Mesothelial cell of epicardium (in vitro differentiated cells): Measurements from ENCODE around the gene PPP2R2B. TPM values are rescaled to one million over a fixed set of nuclear protein-coding genes. Genes with fewer than 3 reads are reported as not detected.
A peak's percentile ranks its signal among the peaks of the same experiment; 100 is the strongest.

Experiments
- DNase-seq, 2 experiments: peaks; one replicate each; pipeline ENCODE4 v3.0.0; 2021; ENCODE audit warnings: low spot score in 2 of 2; ENCODE audit not compliant: unreplicated experiment in 2 of 2
- H3K27ac Mint-ChIP-seq: 2 replicates; pipeline ENCODE4 v1.8.0; 2021; ENCODE audit warnings: mixed read lengths
- H3K27me3 Mint-ChIP-seq: 2 replicates; pipeline ENCODE4 v1.8.0; 2021; ENCODE audit warnings: low read depth, mixed read lengths
- H3K36me3 Mint-ChIP-seq: 2 replicates; pipeline ENCODE4 v1.8.0; 2021; ENCODE audit warnings: mixed read lengths
- H3K4me1 Mint-ChIP-seq: 2 replicates; pipeline ENCODE4 v1.8.0; 2021; ENCODE audit warnings: mixed read lengths
- H3K4me3 Mint-ChIP-seq: 2 replicates; pipeline ENCODE4 v1.8.0; 2021; ENCODE audit warnings: mild to moderate bottlenecking, moderate library complexity, mixed read lengths
- H3K9me3 Mint-ChIP-seq: 2 replicates; pipeline ENCODE4 v1.8.0; 2021; ENCODE audit warnings: mixed read lengths
- CTCF ChIP-seq: fragments of 200-600 bp; sonication (generic); IDR thresholded peaks from one replicate; pipeline ENCODE4 v1.5.0; 2021; ENCODE audit warnings: antibody characterized with exemption; ENCODE audit not compliant: unreplicated experiment
- total RNA-seq: library from RNA; stranded (reverse); gene quantifications from 3 replicates; pipeline ENCODE4 v1.2.1, GENCODE V29; 2021

The PPP2R2B gene
- total RNA-seq, 1 donor from 2014 or later, result 18.2 TPM

DNA sequence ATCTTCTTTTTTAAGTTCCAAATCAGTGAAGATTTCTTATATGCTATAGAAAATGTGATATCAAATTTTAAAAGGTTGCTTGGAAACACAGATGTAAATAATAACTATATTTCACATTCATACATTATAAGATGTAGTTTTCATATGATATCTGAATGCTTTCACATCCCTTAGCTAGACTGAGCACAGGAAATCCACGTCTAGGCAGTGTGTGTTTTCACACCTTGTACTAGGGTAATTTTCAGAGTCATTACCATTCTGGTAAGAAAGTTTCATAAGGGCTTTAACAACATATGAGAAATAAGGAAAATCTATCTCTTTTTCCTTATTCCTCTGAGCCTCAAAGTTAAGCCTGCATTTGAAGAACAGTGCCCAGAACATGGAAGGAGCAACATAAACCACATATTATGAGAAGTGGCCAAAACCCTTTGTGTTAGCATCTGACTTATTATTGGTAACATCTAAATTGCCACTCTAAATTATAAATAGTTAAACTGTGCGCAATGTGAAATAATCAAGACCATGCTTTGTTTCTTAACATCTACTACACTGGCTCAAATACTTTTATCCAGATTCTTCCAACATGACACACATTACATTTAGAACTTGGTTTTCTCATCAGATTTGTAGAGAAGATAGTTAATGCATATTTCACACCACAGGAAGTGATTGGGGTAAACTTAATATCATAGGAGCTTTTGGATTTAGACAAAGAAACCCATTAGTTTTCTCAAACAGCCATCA is 113.3 kb downstream of the PPP2R2B start:
- no peak overlapping the region for H3K4me3 Mint-ChIP-seq
- no peak for DNase-seq
- peaks cover 4% of the 10 kb centered on the region for H3K9me3 Mint-ChIP-seq
- TF ChIP-seq CTCF, result no peak
- no peaks in the 10 kb centered on the region for H3K27me3 Mint-ChIP-seq
- peaks cover 41% of the 10 kb centered on the region for H3K4me1 Mint-ChIP-seq
- H3K27ac Mint-ChIP-seq, result peak overlapping the region; percentile 51
- H3K36me3 Mint-ChIP-seq, result peaks cover 4% of the 10 kb centered on the region

- peak overlapping the region; percentile 73 for H3K27ac Mint-ChIP-seq
- no peak for DNase-seq
- H3K4me1 Mint-ChIP-seq, result peaks cover 50% of the 10 kb centered on the region
Measured at GRCh38 chr5:146762830-146763229, 115.7 kb downstream of the PPP2R2B start.

DNA sequence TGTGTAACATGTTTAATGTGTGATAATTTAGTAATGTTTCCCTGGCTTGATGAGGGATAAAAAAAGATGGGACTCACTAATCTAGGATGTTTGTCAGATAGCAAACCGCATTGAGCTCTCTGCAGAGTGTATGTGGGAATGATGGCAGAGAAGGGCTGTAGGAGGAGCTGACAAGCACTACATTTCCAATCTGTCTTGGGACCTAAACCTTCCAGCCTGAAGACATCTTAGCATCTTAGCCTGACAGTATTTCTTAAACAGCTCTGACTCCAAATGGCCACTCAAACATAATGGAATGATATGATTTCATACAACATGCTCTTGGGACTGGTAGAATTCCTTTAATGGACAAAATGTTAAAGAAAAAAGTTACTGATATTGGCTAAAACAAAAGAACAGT is 116.7 kb downstream of the PPP2R2B start:
- peaks cover 50% of the 10 kb centered on the region for H3K4me1 Mint-ChIP-seq
- H3K9me3 Mint-ChIP-seq, result peaks cover 5% of the 10 kb centered on the region
- no peak overlapping the region for H3K27ac Mint-ChIP-seq
- H3K4me3 Mint-ChIP-seq, result no peak overlapping the region
- DNase-seq, result no peak
- peaks cover 4% of the 10 kb centered on the region for H3K36me3 Mint-ChIP-seq
- H3K27me3 Mint-ChIP-seq, result no peaks in the 10 kb centered on the region
- TF ChIP-seq CTCF, result no peak

More at GRCh38 chr5:146762830-146763229, 115.7 kb downstream of the PPP2R2B start:
- Mint-ChIP-seq H3K36me3 (peaks cover 4% of the 10 kb centered on the region), H3K4me3 (no peak overlapping the region), H3K9me3 (peaks cover 5% of the 10 kb centered on the region), H3K27me3 (no peaks in the 10 kb centered on the region)
- no peak for TF ChIP-seq CTCF

GRCh38 chr5:146758938-146759337 is 119.6 kb downstream of the PPP2R2B start:
- peaks cover 43% of the 10 kb centered on the region for H3K4me1 Mint-ChIP-seq
- no peak for TF ChIP-seq CTCF
- H3K27me3 Mint-ChIP-seq, result no peaks in the 10 kb centered on the region
- peaks cover 5% of the 10 kb centered on the region for H3K9me3 Mint-ChIP-seq
- H3K4me3 Mint-ChIP-seq, result no peak overlapping the region
- H3K27ac Mint-ChIP-seq, result peak overlapping the region; percentile 23
- DNase-seq, result no peak
- peaks cover 4% of the 10 kb centered on the region for H3K36me3 Mint-ChIP-seq

DNA sequence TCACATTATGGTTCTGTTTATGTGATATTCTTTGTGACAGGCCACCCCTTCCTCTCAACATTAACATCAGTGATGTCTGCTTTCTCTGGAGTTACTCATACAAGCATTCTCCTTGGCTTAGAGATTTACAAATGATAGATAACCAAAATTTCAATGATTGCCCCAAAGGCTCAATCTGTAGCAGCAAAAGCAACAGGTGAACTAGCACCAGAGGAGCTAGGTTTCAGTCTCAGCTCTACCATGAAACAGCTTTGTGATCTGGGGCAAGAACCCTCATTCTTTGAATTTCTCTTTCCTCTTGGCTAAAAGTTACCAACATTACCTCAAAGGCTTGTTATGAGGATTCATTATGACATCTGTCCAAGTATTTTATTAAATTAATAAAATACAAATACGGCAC is 120.5 kb downstream of the PPP2R2B start:
- Mint-ChIP-seq H3K4me1 (peaks cover 49% of the 10 kb centered on the region), H3K36me3 (peaks cover 4% of the 10 kb centered on the region), H3K9me3 (peaks cover 5% of the 10 kb centered on the region), H3K27ac (no peak overlapping the region), H3K4me3 (no peak overlapping the region), H3K27me3 (no peaks in the 10 kb centered on the region)
- TF ChIP-seq CTCF, result no peak
- no peak for DNase-seq
